Stomach smooth muscle (tissue), 2 donors: Measurements from ENCODE around the gene RAC2.

ENCODE experiments used
- H3K27ac ChIP-seq: one replicate; pipeline ENCODE4 v1.7.0; 2013; ENCODE audit warnings: mild to moderate bottlenecking, low read length, inconsistent platforms
- H3K27me3 ChIP-seq, 2 donors: one replicate each; pipeline ENCODE4 v1.7.0; 2013; ENCODE audit warnings: low read length in 2 of 2; ENCODE audit not compliant: insufficient read depth in 2 of 2, control insufficient read depth in 1 of 2
- H3K36me3 ChIP-seq, 2 donors: one replicate each; pipeline ENCODE4 v1.7.0; 2013; ENCODE audit warnings: low read length in 2 of 2; ENCODE audit not compliant: control insufficient read depth in 2 of 2, insufficient read depth in 2 of 2
- H3K4me1 ChIP-seq: one replicate; pipeline ENCODE4 v1.7.0; 2013; ENCODE audit warnings: low read length; ENCODE audit not compliant: control insufficient read depth, insufficient read depth
- H3K4me3 ChIP-seq, 2 donors: one replicate each; pipeline ENCODE4 v1.7.0; 2013; ENCODE audit warnings: low read length in 2 of 2
- H3K9ac ChIP-seq, 2 donors: one replicate each; pipeline ENCODE4 v1.7.0; 2013; ENCODE audit warnings: low read length in 2 of 2, mild to moderate bottlenecking in 1 of 2
- H3K9me3 ChIP-seq, 2 donors: one replicate each; pipeline ENCODE4 v1.7.0; 2013; ENCODE audit warnings: low read length in 2 of 2; ENCODE audit not compliant: control insufficient read depth in 2 of 2
- donor health status: healthy.
- donor health status: Pancreatic carcinoma.

Gene RAC2

DNA sequence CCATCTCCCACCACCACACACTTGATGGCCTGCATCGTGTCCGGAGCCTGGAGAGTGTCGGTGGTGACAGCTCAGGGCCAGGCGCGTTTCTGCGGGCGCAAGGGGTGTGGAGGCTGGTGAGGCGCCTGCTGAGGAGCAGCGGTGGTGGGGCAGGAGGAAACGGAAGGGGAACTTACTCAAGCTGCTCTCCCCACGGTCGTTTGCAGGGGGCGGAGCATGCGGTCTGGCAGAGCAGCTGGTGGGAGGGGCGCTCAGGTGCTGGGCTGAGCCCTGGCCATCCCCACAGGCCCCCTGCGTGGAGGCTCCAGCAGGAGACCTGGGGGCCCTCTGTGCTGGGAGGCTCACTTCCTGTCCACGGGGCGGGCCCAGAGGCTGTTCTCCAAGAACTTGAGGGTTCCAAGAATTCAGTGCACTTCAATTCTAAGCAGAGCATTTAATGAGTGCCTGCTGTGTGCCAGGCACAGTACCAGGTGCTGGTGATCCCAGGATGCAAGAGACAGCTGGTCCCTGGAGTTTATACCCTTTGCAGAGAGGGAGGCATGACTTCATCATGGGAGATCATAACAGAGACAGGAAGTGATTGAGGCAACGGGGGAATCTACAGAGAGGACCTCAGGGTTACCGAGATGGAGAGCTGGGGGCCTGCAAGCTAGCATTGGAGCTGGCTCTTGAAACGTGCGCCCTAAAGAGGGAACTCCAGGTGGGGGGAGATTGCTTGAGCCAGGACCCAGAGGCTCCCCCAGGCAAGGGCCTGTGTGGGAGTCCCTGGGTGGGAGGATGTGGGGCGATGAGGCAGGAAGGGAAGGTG, at the start of gene RAC2:
Gene RAC2 (minus strand): TSS at position 156 of the 808 bp plus-strand sequence. CDS start 121 bp downstream, at position 35.
- Histone ChIP-seq H3K9me3 (no peaks in the 10 kb centered on the region), H3K4me1 (peaks cover 2% of the 10 kb centered on the region), H3K9ac (no peak within 1 kb of the TSS), H3K27me3 (peaks cover 18 to 23% of the 10 kb centered on the region in 2 donors), H3K36me3 (no peaks in the 10 kb centered on the region), H3K27ac (no peak within 1 kb of the TSS), H3K4me3 (peak within 1 kb of the TSS in 1 of 2 donors; percentile 52)

GRCh38 chr22:37293172-37293571, 49.1 kb upstream of the RAC2 start:
- Histone ChIP-seq H3K4me3 (no peak overlapping the region), H3K9ac (no peak overlapping the region), H3K9me3 (peaks cover 0 to 8% of the 10 kb centered on the region in 2 donors), H3K4me1 (no peaks in the 10 kb centered on the region), H3K27me3 (peaks cover 8 to 16% of the 10 kb centered on the region in 2 donors), H3K36me3 (no peaks in the 10 kb centered on the region), H3K27ac (no peak overlapping the region)

- Histone ChIP-seq H3K9ac (no peak overlapping the region), H3K27me3 (peaks cover 8 to 16% of the 10 kb centered on the region in 2 donors), H3K9me3 (peaks cover 0 to 8% of the 10 kb centered on the region in 2 donors), H3K4me1 (no peaks in the 10 kb centered on the region), H3K36me3 (no peaks in the 10 kb centered on the region), H3K27ac (no peak overlapping the region), H3K4me3 (no peak overlapping the region)
Observed at GRCh38 chr22:37292641-37293040, 48.6 kb upstream of the RAC2 start.

GRCh38 chr22:37291559-37292298, 47.7 kb upstream of the RAC2 start:
- Histone ChIP-seq H3K9ac (no peak overlapping the region), H3K9me3 (peaks cover 0 to 8% of the 10 kb centered on the region in 2 donors), H3K4me1 (no peaks in the 10 kb centered on the region), H3K27me3 (peaks cover 8 to 16% of the 10 kb centered on the region in 2 donors), H3K27ac (no peak overlapping the region), H3K36me3 (no peaks in the 10 kb centered on the region), H3K4me3 (no peak overlapping the region)

GRCh38 chr22:37290737-37291136, 46.7 kb upstream of the RAC2 start:
- no peak overlapping the region for H3K27ac ChIP-seq

GRCh38 chr22:37289156-37289735, 45.2 kb upstream of the RAC2 start:
- Histone ChIP-seq H3K4me1 (no peaks in the 10 kb centered on the region), H3K9ac (no peak overlapping the region), H3K9me3 (peaks cover 0 to 8% of the 10 kb centered on the region in 2 donors), H3K4me3 (no peak overlapping the region), H3K36me3 (no peaks in the 10 kb centered on the region), H3K27ac (no peak overlapping the region), H3K27me3 (peaks cover 8 to 20% of the 10 kb centered on the region in 2 donors)

More at GRCh38 chr22:37290737-37291136, 46.7 kb upstream of the RAC2 start:
- Histone ChIP-seq H3K4me3 (no peak overlapping the region), H3K4me1 (no peaks in the 10 kb centered on the region), H3K36me3 (no peaks in the 10 kb centered on the region), H3K9ac (no peak overlapping the region), H3K9me3 (peaks cover 0 to 8% of the 10 kb centered on the region in 2 donors), H3K27me3 (peaks cover 8 to 17% of the 10 kb centered on the region in 2 donors)

- Histone ChIP-seq H3K4me3 (no peak overlapping the region), H3K36me3 (no peaks in the 10 kb centered on the region), H3K27ac (no peak overlapping the region), H3K9ac (no peak overlapping the region), H3K27me3 (peaks cover 5 to 22% of the 10 kb centered on the region in 2 donors), H3K9me3 (peaks cover 0 to 8% of the 10 kb centered on the region in 2 donors), H3K4me1 (no peaks in the 10 kb centered on the region)
Observed at GRCh38 chr22:37288521-37288920, 44.5 kb upstream of the RAC2 start.

DNA sequence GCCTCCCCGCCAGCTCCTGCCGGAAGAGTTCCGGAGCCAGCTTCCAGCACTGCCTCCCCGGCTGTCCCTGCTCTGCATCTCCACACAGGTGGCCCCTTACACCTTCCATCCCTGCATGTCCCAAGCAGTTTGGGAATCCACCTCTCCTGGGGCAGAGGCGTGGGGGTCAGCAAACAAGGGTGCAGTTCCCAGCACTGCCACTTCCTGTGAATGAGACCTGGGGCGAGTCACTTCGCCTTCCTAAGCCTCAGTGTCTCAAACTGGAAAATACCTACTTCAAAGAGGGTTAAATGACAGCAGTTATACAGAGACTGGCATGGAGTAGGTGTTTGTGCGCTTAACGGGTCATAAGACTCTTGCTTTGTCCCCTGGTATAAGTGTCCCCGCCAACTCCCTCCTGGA, 43.5 kb upstream of the RAC2 start:
- Histone ChIP-seq H3K4me3 (no peak overlapping the region), H3K9ac (no peak overlapping the region), H3K27me3 (peaks cover 11 to 21% of the 10 kb centered on the region in 2 donors), H3K4me1 (no peaks in the 10 kb centered on the region), H3K27ac (no peak overlapping the region), H3K9me3 (peaks cover 0 to 8% of the 10 kb centered on the region in 2 donors), H3K36me3 (no peaks in the 10 kb centered on the region)

GRCh38 chr22:37285937-37286336, 41.9 kb upstream of the RAC2 start:
- no peaks in the 10 kb centered on the region for H3K36me3 ChIP-seq
- no peak overlapping the region for H3K27ac ChIP-seq
- no peak overlapping the region for H3K4me3 ChIP-seq
- no peaks in the 10 kb centered on the region for H3K9me3 ChIP-seq
- H3K4me1 ChIP-seq: no peaks in the 10 kb centered on the region
- peaks cover 14 to 26% of the 10 kb centered on the region in 2 donors for H3K27me3 ChIP-seq
- no peak overlapping the region for H3K9ac ChIP-seq

DNA sequence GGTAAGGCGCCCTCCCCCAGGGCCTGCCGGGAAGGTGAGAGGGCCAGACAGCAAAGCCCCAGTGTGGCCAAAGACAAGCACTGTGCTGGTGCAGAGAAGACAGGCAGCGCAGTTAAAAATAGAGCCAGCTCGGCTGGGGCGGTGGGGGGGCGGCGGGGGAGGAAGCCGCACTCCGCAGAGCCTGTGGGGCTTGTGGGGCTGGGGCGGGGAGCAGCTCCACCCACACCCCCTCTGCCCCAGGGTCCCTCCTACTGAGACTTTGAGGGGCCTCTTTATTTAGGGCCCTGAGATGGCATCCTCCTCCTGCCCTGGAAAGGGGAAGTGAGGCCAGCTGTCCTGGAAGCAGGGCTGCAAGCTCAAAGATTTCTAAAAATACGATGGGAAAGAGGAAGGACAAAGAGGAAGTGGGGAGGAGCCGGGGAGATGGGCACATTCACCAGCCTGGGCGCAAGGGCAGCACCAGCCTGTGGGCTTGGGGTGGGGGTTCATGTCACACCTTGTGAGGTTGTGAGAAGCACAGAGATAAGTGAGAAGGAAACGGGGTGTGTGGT, 40.8 kb upstream of the RAC2 start:
- no peaks in the 10 kb centered on the region for H3K4me1 ChIP-seq
- H3K4me3 ChIP-seq: no peak overlapping the region
- peaks cover 14 to 26% of the 10 kb centered on the region in 2 donors for H3K27me3 ChIP-seq
- no peaks in the 10 kb centered on the region for H3K9me3 ChIP-seq
- no peak overlapping the region for H3K9ac ChIP-seq
- no peaks in the 10 kb centered on the region for H3K36me3 ChIP-seq
- no peak overlapping the region for H3K27ac ChIP-seq
